WERI-Rb-1 (cell line): ENCODE data around the gene HACD2.

ENCODE experiments used
- DNase-seq: peaks from one replicate; pipeline ENCODE4 v3.0.0-alpha.2; 2020
- H3K27ac ChIP-seq: fragments of 250-450 bp; sonication (Bioruptor Pico); 2 replicates; pipeline ENCODE4 v1.5.1; 2020; ENCODE audit warnings: mild to moderate bottlenecking, moderate library complexity
- H3K27me3 ChIP-seq: fragments of 250-450 bp; sonication (Bioruptor Pico); 2 replicates; pipeline ENCODE4 v1.5.1; 2021; ENCODE audit warnings: mild to moderate bottlenecking, low read depth, moderate library complexity; ENCODE audit not compliant: insufficient read depth, severe bottlenecking
- H3K36me3 ChIP-seq: fragments of 250-450 bp; sonication (Bioruptor Pico); 2 replicates; pipeline ENCODE4 v1.5.1; 2020; ENCODE audit warnings: mild to moderate bottlenecking, moderate library complexity
- H3K4me3 ChIP-seq: 2 replicates; pipeline ENCODE4 v1.5.1; 2011; ENCODE audit warnings: low read depth, mild to moderate bottlenecking, control low read depth, low read length
- H3K9me3 ChIP-seq: fragments of 250-450 bp; sonication (Bioruptor Pico); 2 replicates; pipeline ENCODE4 v1.5.1; 2021; ENCODE audit warnings: mild to moderate bottlenecking, moderate library complexity; ENCODE audit not compliant: severe bottlenecking
- TF ChIP-seq, protein P1 (sequence below): IDR thresholded peaks from 2 replicates; pipeline ENCODE4 v1.5.1; 2011; ENCODE audit warnings: low read depth, mild to moderate bottlenecking, control low read depth, inconsistent platforms, low read length

The HACD2 gene

DNA sequence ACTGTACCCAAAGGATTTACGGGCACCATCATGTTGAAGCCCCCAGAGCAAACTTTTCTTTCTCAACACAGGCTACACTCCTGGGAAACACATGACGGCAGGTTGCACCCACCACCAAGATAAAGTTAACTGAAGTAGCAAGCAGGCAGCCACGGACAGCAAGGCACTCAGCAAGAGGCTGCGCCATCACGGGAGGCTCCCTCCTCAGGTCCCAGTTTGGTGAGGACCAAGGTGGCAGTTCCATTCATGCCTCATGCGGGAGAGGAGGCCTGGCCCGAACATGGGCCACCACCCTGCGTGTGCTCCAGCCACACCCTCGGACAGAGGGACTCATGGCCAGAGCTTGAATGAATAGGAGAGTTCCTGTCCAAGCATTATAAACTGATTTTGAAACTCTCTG is 142.7 kb downstream of the HACD2 start:
- TF ChIP-seq, protein P1, sequence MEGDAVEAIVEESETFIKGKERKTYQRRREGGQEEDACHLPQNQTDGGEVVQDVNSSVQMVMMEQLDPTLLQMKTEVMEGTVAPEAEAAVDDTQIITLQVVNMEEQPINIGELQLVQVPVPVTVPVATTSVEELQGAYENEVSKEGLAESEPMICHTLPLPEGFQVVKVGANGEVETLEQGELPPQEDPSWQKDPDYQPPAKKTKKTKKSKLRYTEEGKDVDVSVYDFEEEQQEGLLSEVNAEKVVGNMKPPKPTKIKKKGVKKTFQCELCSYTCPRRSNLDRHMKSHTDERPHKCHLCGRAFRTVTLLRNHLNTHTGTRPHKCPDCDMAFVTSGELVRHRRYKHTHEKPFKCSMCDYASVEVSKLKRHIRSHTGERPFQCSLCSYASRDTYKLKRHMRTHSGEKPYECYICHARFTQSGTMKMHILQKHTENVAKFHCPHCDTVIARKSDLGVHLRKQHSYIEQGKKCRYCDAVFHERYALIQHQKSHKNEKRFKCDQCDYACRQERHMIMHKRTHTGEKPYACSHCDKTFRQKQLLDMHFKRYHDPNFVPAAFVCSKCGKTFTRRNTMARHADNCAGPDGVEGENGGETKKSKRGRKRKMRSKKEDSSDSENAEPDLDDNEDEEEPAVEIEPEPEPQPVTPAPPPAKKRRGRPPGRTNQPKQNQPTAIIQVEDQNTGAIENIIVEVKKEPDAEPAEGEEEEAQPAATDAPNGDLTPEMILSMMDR: no peak
- H3K36me3 ChIP-seq: no peaks in the 10 kb centered on the region
- no peak for DNase-seq
- H3K27me3 ChIP-seq: no peaks in the 10 kb centered on the region
- H3K9me3 ChIP-seq: no peaks in the 10 kb centered on the region
- no peak overlapping the region for H3K4me3 ChIP-seq
- H3K27ac ChIP-seq: no peak overlapping the region
